K562 (cell line): ENCODE measurements around the gene PIK3C2G. TPM values are rescaled to one million over a fixed set of nuclear protein-coding genes. Genes with fewer than 3 reads are reported as not detected.

Experiments used
- ATAC-seq: fragments of 200-7000 bp; cut with Tn5 transposase; 3 replicates; pipeline ENCODE4 v1.9.1; 2020; ENCODE audit warnings: moderate library complexity
- BruUV-seq: library from RNA; stranded (reverse); fragments of 400-500 nt; replicated peaks from 2 replicates; lab custom pipeline; 2021; lab: Mats Ljungman, UMichigan
- CTCF ChIA-PET: fragments of 300-600 bp; formaldehyde crosslinking; extraction: SDS; loops from one replicate; lab custom pipeline; 2021; ENCODE audit warnings: low intra/inter-chr PET ratio; lab: Yijun Ruan, JAX
- POLR2A ChIA-PET: fragments of 300-600, 350-650 bp; sonication (Branson Sonifier 250); formaldehyde crosslinking; extraction: SDS; loops from one replicate; lab custom pipeline; 2021; ENCODE audit warnings: antibody characterized with exemption, inconsistent platforms; lab: Yijun Ruan, JAX
- DNase-seq, 4 experiments: peaks; one replicate each; pipeline versions ENCODE4 v3.0.0 to v3.0.0-alpha.2; 2011 to 2018; ENCODE audit warnings: low spot score in 3 of 4, mixed read lengths in 3 of 4; ENCODE audit errors: extremely low read depth in 1 of 4
- FAIRE-seq: peaks from 2 replicates; lab custom pipeline; 2011; peaks lifted over from hg19 to GRCh38; lab: Jason Lieb, UNC
- H2AFZ ChIP-seq: 2 replicates; pipeline ENCODE4 v1.6.0; 2011; ENCODE audit warnings: low read depth, low read length, control low read depth, inconsistent platforms
- H3K27ac ChIP-seq: fragments of 200-600 bp; 3 replicates; pipeline ENCODE4 v1.8.0; 2011; ENCODE audit warnings: low read depth, mild to moderate bottlenecking, control low read depth, inconsistent platforms, low read length, moderate library complexity, mixed read lengths; ENCODE audit errors: extremely low read depth
- H3K27me3 ChIP-seq, 2 experiments: fragments of 300-600 bp in 1 of 2; 2 replicates in 1 of 2; 3 replicates in 1 of 2; pipeline versions ENCODE4 v1.6.0 to v1.8.0; 2011; ENCODE audit warnings: inconsistent platforms in 2 of 2, low read length in 2 of 2, mild to moderate bottlenecking in 1 of 2, mixed read lengths in 1 of 2, moderate library complexity in 1 of 2; ENCODE audit not compliant: control insufficient read depth in 2 of 2, insufficient read depth in 2 of 2
- H3K36me3 ChIP-seq: fragments of 300-600 bp; 3 replicates; pipeline ENCODE4 v1.8.0; 2011; ENCODE audit warnings: mild to moderate bottlenecking, low read length, inconsistent platforms; ENCODE audit not compliant: control insufficient read depth, insufficient read depth
- H3K4me1 ChIP-seq, 2 experiments: fragments of 200-600 bp in 1 of 2; replicated peaks in 1 of 2; 2 replicates in 1 of 2; 3 replicates in 1 of 2; pipeline versions ENCODE4 v1.5.1 to v1.8.0; 2011; ENCODE audit warnings: inconsistent platforms in 2 of 2, low read length in 2 of 2, mild to moderate bottlenecking in 1 of 2, mixed read lengths in 1 of 2, moderate library complexity in 1 of 2; ENCODE audit not compliant: control insufficient read depth in 2 of 2, insufficient read depth in 2 of 2
- H3K4me2 ChIP-seq: 2 replicates; pipeline ENCODE4 v1.6.1; 2011; ENCODE audit warnings: low read length, control low read depth, inconsistent platforms, mixed read lengths; ENCODE audit not compliant: insufficient read depth
- H3K4me3 ChIP-seq: fragments of 200-600 bp; sonication (generic), shearing (Covaris generic); 2 replicates; pipeline ENCODE4 v1.5.1; 2016; ENCODE audit warnings: control low read depth, inconsistent platforms
- H3K79me2 ChIP-seq: fragments of 200-600 bp; 3 replicates; pipeline ENCODE4 v1.8.0; 2011; ENCODE audit warnings: low read length, inconsistent platforms; ENCODE audit not compliant: control insufficient read depth, insufficient read depth
- H3K9ac ChIP-seq, 2 experiments: 2 replicates each; pipeline versions ENCODE4 v1.6.0 to v1.6.1; 2011; ENCODE audit warnings: low read depth in 2 of 2, low read length in 2 of 2, control low read depth in 1 of 2, inconsistent platforms in 1 of 2, mild to moderate bottlenecking in 1 of 2, mixed read lengths in 1 of 2; ENCODE audit not compliant: insufficient read depth in 1 of 2
- H3K9me1 ChIP-seq: one replicate; pipeline ENCODE4 v1.6.0; 2011; ENCODE audit warnings: inconsistent platforms, mild to moderate bottlenecking, low read length, moderate library complexity; ENCODE audit not compliant: control insufficient read depth, insufficient read depth
- H3K9me3 ChIP-seq: replicated peaks from 2 replicates; pipeline ENCODE4 v1.5.1; 2011; ENCODE audit warnings: low read depth, low read length, inconsistent platforms; ENCODE audit not compliant: control insufficient read depth, insufficient read depth
- H4K20me1 ChIP-seq: replicated peaks from 2 replicates; pipeline ENCODE4 v1.6.1; 2011; ENCODE audit warnings: low read length, inconsistent platforms, mixed read lengths; ENCODE audit not compliant: control insufficient read depth, insufficient read depth
- BCL6 ChIP-seq: fragments of 250-450 bp; sonication (Bioruptor Pico); IDR thresholded peaks from 2 replicates; pipeline ENCODE4 v1.4.0; 2020
- BDP1 ChIP-seq: IDR thresholded peaks from 3 replicates; pipeline ENCODE4 v1.6.1; 2011; ENCODE audit not compliant: insufficient read length, insufficient read depth
- MXI1 ChIP-seq: IDR thresholded peaks from 2 replicates; pipeline ENCODE4 v1.6.1; 2011; ENCODE audit warnings: low read depth, mild to moderate bottlenecking, improper control_type of control experiment, low read length
- NONO ChIP-seq, 2 experiments: fragments of 200-400 bp in 1 of 2; fragments of 450-650 bp in 1 of 2; formaldehyde crosslinking in 1 of 2; IDR thresholded peaks; 2 replicates each; pipeline ENCODE4 v1.6.1; 2017; ENCODE audit warnings: low read depth in 2 of 2, mild to moderate bottlenecking in 2 of 2, moderate library complexity in 2 of 2, low read length in 1 of 2
- PATZ1 ChIP-seq: fragments of 250-450 bp; sonication (Bioruptor Pico); IDR thresholded peaks from 2 replicates; pipeline ENCODE4 v1.5.0; 2020; ENCODE audit warnings: mild to moderate bottlenecking, borderline replicate concordance
- RUNX1 ChIP-seq: sonication (generic); IDR thresholded peaks from 2 replicates; pipeline ENCODE4 v1.6.1; 2016; ENCODE audit warnings: antibody characterized with exemption, low read depth
- SNRNP70 ChIP-seq: fragments of 200-400 bp; formaldehyde crosslinking; optimal IDR thresholded peaks from 2 replicates; pipeline ENCODE3; 2017; ENCODE audit warnings: low read depth, low read length
- TSC22D4 ChIP-seq: fragments of 450-650 bp; IDR thresholded peaks from 2 replicates; pipeline ENCODE4 v1.6.1; 2016; ENCODE audit warnings: missing genetic modification characterization, missing biosample characterization, control low read depth
- ZNF445 ChIP-seq: fragments of 250-450 bp; sonication (Bioruptor Pico); IDR thresholded peaks from 2 replicates; pipeline ENCODE4 v1.4.0; 2020; ENCODE audit warnings: low read depth, mild to moderate bottlenecking, moderate library complexity
- WGBS: fragments of 100-300 bp; shearing (Covaris generic); methylation state at CpG from one replicate; pipeline ENCODE4 v1.1.6; 2016; ENCODE audit warnings: low coverage, mixed read lengths; ENCODE audit not compliant: insufficient coverage; ENCODE audit errors: missing lambda C conversion rate; 5-methylcytosine and 5-hydroxymethylcytosine counted together
- in situ Hi-C: fragments of 300-500 bp; cut with MboI; formaldehyde crosslinking; loops from 4 replicates; pipeline ENCODE4 v1.15.0; 2018; ENCODE audit warnings: inconsistent platforms, mixed read lengths
- intact Hi-C: fragments of 100-400 bp; cut with micrococcal nuclease; formaldehyde crosslinking; loops from 2 replicates; pipeline ENCODE4 v1.14.2; 2022
- polyA plus RNA-seq, 8 experiments: library from polyadenylated mRNA; depleted of rRNA in 4 of 8; stranded (reverse) in 5 of 8; unstranded in 3 of 8; fragments of >200 nt; fragmentation: Nextera tagmentation in 2 of 8; fragmentation: Illumina TruSeq in 1 of 8; extraction: Ambion mirVana in 2 of 8; extraction: Trizol in 1 of 8; gene quantifications; 2 replicates each; pipeline versions ENCODE4 v1.2.1 to v1.2.3, GENCODE V29; 2011 to 2014; ENCODE audit warnings: inconsistent platforms in 1 of 8, missing spikeins in 1 of 8
- total RNA-seq, 7 experiments: library from RNA; depleted of rRNA in 6 of 7; stranded (reverse); fragments of >200 nt in 6 of 7; fragmentation: Illumina TruSeq in 2 of 7; extraction: Trizol in 2 of 7; gene quantifications; 2 replicates each; pipeline versions ENCODE4 v1.2.1 to v1.2.3, GENCODE V29; 2011 to 2021; ENCODE audit warnings: low replicate concordance in 1 of 7

PIK3C2G gene
- total and polyA plus RNA-seq, 9 of the 15 experiments (the other 6 are each of a cell fraction or from before 2014, with no cell fraction given) = not detected

GRCh38 chr12:18264581-18265075, 3.3 kb downstream of the PIK3C2G start:
- Histone ChIP-seq H2AFZ (no peak overlapping the region), H3K4me1 (no peaks in the 10 kb centered on the region), H3K9me1 (no peaks in the 10 kb centered on the region), H3K9ac (no peak overlapping the region), H3K79me2 (no peaks in the 10 kb centered on the region), H4K20me1 (no peaks in the 10 kb centered on the region), H3K9me3 (no peaks in the 10 kb centered on the region), H3K27ac (no peak overlapping the region), H3K27me3 (no peaks in the 10 kb centered on the region), H3K4me3 (no peak overlapping the region), H3K36me3 (no peaks in the 10 kb centered on the region), H3K4me2 (no peak overlapping the region)
- intact Hi-C loops = loop anchor here (5.0 kb wide), 1 partner anchor 43 kb away; no protein-coding TSS in a partner anchor
- 9% methylated on average over 1 of the region's 1 CpG for WGBS
- BruUV-seq = no TSS peak
- FAIRE-seq = no peak
- no peak for ATAC-seq
- CTCF ChIA-PET = no interaction called here
- no peak for DNase-seq
- POLR2A ChIA-PET = no interaction called here
- in situ Hi-C loops = no loop called here
- TF ChIP-seq NONO (IDR thresholded peaks at IDR 0.05; ENCODE audit: low read depth in 2 of 2, low read length in 1 of 2) (no peak), BDP1 (no peak), ZNF445 (CRISPR knock-in tag) (no peak), BCL6 (CRISPR knock-in tag) (no peak), MXI1 (no peak), TSC22D4 (tag) (no peak), RUNX1 (no peak), SNRNP70 (no peak), PATZ1 (CRISPR knock-in tag) (no peak)
